ENCODE data around the gene HARS1.

DNA sequence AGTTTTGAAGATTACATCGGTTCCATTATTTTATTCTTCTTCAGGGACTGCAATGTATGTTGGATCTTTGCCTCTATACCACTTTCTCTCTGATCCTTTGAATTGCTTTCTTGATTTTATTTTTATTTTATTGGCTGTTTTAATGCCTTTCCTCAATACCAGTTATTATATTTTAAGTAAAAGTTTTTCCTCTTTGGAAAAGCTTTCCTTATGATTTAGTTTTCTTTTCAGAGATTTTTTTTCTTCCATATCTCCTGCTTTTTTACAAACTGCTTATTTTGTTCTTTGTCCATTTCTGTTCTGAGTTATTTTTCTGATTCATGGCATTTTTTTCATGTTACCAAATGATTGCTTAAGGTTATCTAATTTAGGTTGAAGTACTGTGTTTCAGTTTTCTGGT is 20.6 kb upstream of the HARS1 start:
- TF ChIP-seq CTCF (IDR thresholded peaks at IDR 0.05) (no peak), EP300 (IDR thresholded peaks at IDR 0.05) (no peak), POLR2A (IDR thresholded peaks at IDR 0.05) (no peak)

Measured in ovary (tissue), 3 donors.